Esophagus muscularis mucosa (tissue), 4 donors: ENCODE data around the gene ZNF446.
"Not testable (repeated sequence)": the region's sequence is repeated elsewhere in the genome, so short reads cannot be mapped to it uniquely, and the experiment has no call there.

Source experiments
- CTCF ChIP-seq, 3 experiments: fragments of 200-600 bp in 2 of 3; fragments of 450-650 bp in 1 of 3; sonication (generic) in 2 of 3; IDR thresholded peaks; one replicate each; pipeline ENCODE4 v1.5.1; 2017 to 2019; ENCODE audit warnings: antibody characterized with exemption in 3 of 3, mild to moderate bottlenecking in 2 of 3, moderate library complexity in 1 of 3
- EP300 ChIP-seq: sonication (generic); formaldehyde crosslinking; IDR thresholded peaks from one replicate; pipeline ENCODE4 v1.6.1; 2017; ENCODE audit warnings: antibody characterized with exemption
- POLR2A ChIP-seq: fragments of 450-650 bp; IDR thresholded peaks from one replicate; pipeline ENCODE4 v1.6.1; 2017; ENCODE audit warnings: antibody characterized with exemption, moderate library complexity, mild to moderate bottlenecking, low read depth
- POLR2AphosphoS5 ChIP-seq, 2 donors: sonication (generic); formaldehyde crosslinking; IDR thresholded peaks; one replicate each; pipeline ENCODE4 v1.6.1; 2017; ENCODE audit warnings: antibody characterized with exemption in 2 of 2

DNA sequence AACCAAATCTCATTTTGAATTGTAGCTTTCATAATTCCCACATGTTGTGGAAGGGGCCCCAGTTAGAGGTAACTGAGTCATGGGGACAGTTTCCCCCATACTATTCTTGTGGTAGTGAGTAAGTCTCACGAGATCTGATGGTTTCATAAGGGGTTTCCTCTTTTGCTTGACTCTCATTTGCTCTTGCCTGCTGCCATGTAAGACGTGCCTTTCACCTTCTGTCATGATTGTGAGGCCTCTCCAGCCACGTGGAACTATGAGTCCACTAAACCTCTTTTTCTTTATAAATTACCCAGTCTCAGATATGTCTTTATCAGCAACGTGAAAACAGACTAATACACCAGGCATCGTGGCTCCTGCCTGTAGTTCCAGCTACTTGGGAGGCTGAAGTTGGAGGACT lies 26.2 kb upstream of the ZNF446 start:
- not testable (repeated sequence) for TF ChIP-seq POLR2A; CTCF (IDR thresholded peaks at IDR 0.05); EP300; POLR2AphosphoS5 (IDR thresholded peaks at IDR 0.05)
